Breast epithelium (tissue), 3 donors: ENCODE measurements around the gene HPN.

Experiments used
- POLR2A ChIP-seq: fragments of 450-650 bp; IDR thresholded peaks from one replicate; pipeline ENCODE4 v1.6.1; 2016; ENCODE audit warnings: antibody characterized with exemption, mild to moderate bottlenecking, moderate library complexity
- POLR2AphosphoS5 ChIP-seq, 3 donors: sonication (generic); formaldehyde crosslinking; IDR thresholded peaks; one replicate each; pipeline ENCODE4 v1.6.1; 2017; ENCODE audit warnings: antibody characterized with exemption in 3 of 3
- TF ChIP-seq, protein P1 (sequence below), 3 donors: fragments of 450-650 bp; IDR thresholded peaks; one replicate each; pipeline ENCODE4 v1.5.1; 2016 to 2017; ENCODE audit warnings: antibody characterized with exemption in 3 of 3, mild to moderate bottlenecking in 3 of 3, moderate library complexity in 3 of 3

GRCh38 chr19:35076026-35076370, 34.5 kb downstream of the HPN start:
- TF ChIP-seq POLR2AphosphoS5 (IDR thresholded peaks at IDR 0.05) = no peak
- TF ChIP-seq, protein P1, sequence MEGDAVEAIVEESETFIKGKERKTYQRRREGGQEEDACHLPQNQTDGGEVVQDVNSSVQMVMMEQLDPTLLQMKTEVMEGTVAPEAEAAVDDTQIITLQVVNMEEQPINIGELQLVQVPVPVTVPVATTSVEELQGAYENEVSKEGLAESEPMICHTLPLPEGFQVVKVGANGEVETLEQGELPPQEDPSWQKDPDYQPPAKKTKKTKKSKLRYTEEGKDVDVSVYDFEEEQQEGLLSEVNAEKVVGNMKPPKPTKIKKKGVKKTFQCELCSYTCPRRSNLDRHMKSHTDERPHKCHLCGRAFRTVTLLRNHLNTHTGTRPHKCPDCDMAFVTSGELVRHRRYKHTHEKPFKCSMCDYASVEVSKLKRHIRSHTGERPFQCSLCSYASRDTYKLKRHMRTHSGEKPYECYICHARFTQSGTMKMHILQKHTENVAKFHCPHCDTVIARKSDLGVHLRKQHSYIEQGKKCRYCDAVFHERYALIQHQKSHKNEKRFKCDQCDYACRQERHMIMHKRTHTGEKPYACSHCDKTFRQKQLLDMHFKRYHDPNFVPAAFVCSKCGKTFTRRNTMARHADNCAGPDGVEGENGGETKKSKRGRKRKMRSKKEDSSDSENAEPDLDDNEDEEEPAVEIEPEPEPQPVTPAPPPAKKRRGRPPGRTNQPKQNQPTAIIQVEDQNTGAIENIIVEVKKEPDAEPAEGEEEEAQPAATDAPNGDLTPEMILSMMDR (IDR thresholded peaks at IDR 0.05) = no peak
- TF ChIP-seq POLR2A = no peak
